Progenitor cell of endocrine pancreas (in vitro differentiated cells): ENCODE data around the gene CCDC33. TPM values are rescaled to one million over a fixed set of nuclear protein-coding genes. Genes with fewer than 3 reads are reported as not detected.

Experiments
- DNase-seq: peaks from one replicate; pipeline ENCODE4 v3.0.0; 2021; ENCODE audit warnings: low spot score; ENCODE audit not compliant: unreplicated experiment
- H3K27ac Mint-ChIP-seq: 2 replicates; pipeline ENCODE4 v1.8.0; 2021; ENCODE audit warnings: mild to moderate bottlenecking, moderate library complexity, mixed read lengths
- H3K27me3 Mint-ChIP-seq: 2 replicates; pipeline ENCODE4 v1.8.0; 2021; ENCODE audit warnings: mixed read lengths
- H3K36me3 Mint-ChIP-seq: 2 replicates; pipeline ENCODE4 v1.8.0; 2022; ENCODE audit warnings: mixed read lengths; ENCODE audit not compliant: insufficient read depth
- H3K4me1 Mint-ChIP-seq: 2 replicates; pipeline ENCODE4 v1.8.0; 2021; ENCODE audit warnings: low read depth, mixed read lengths
- H3K4me3 Mint-ChIP-seq: 2 replicates; pipeline ENCODE4 v1.8.0; 2021; ENCODE audit warnings: low read depth, mild to moderate bottlenecking, moderate library complexity, mixed read lengths
- H3K9me3 Mint-ChIP-seq: 2 replicates; pipeline ENCODE4 v1.8.0; 2021; ENCODE audit warnings: low read depth, mixed read lengths
- total RNA-seq: library from RNA; stranded (reverse); gene quantifications from 2 replicates; pipeline ENCODE4 v1.2.1, GENCODE V29; 2021
- TF ChIP-seq, protein P1 (sequence below): fragments of 200-600 bp; sonication (generic); IDR thresholded peaks from one replicate; pipeline ENCODE4 v1.5.0; 2021; ENCODE audit warnings: antibody characterized with exemption, mild to moderate bottlenecking; ENCODE audit not compliant: unreplicated experiment

Gene CCDC33
- total RNA-seq, 1 donor from 2014 or later, result 0.84 TPM

DNA sequence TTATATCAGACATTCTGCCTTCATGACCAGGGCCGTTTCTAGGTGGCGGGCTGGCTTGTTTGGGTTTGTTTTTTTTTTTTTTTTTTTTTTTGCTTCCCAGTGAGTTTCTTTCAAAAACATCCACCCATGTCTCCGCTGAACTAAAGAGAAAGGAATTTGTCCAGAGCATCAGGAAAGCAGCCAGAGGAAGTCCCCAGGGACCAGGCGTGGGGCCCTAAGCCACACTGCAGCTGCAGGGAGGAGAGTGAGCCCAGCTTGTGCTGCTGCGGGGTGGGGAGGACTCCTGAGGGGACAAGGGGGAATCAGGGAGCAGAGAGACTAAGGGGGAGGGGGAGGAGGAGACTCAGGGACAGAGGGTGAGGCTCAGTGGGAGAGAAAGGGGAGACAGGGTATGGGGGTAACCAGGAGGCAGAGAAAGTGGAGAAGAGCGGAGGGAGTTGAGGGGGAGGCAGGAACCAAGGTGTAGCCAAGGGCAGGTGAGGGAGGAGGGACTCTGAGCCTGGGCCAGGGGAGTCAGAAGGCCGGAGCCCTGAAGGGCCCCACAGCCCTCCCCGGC is 81.8 kb downstream of the CCDC33 start:
- Mint-ChIP-seq H3K4me1 (peaks cover 11% of the 10 kb centered on the region), H3K4me3 (no peak overlapping the region), H3K27ac (peak overlapping the region; percentile 49), H3K27me3 (peaks cover 16% of the 10 kb centered on the region), H3K36me3 (no peaks in the 10 kb centered on the region), H3K9me3 (no peaks in the 10 kb centered on the region)
- no peak for DNase-seq
- TF ChIP-seq, protein P1, sequence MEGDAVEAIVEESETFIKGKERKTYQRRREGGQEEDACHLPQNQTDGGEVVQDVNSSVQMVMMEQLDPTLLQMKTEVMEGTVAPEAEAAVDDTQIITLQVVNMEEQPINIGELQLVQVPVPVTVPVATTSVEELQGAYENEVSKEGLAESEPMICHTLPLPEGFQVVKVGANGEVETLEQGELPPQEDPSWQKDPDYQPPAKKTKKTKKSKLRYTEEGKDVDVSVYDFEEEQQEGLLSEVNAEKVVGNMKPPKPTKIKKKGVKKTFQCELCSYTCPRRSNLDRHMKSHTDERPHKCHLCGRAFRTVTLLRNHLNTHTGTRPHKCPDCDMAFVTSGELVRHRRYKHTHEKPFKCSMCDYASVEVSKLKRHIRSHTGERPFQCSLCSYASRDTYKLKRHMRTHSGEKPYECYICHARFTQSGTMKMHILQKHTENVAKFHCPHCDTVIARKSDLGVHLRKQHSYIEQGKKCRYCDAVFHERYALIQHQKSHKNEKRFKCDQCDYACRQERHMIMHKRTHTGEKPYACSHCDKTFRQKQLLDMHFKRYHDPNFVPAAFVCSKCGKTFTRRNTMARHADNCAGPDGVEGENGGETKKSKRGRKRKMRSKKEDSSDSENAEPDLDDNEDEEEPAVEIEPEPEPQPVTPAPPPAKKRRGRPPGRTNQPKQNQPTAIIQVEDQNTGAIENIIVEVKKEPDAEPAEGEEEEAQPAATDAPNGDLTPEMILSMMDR, result no peak

DNA sequence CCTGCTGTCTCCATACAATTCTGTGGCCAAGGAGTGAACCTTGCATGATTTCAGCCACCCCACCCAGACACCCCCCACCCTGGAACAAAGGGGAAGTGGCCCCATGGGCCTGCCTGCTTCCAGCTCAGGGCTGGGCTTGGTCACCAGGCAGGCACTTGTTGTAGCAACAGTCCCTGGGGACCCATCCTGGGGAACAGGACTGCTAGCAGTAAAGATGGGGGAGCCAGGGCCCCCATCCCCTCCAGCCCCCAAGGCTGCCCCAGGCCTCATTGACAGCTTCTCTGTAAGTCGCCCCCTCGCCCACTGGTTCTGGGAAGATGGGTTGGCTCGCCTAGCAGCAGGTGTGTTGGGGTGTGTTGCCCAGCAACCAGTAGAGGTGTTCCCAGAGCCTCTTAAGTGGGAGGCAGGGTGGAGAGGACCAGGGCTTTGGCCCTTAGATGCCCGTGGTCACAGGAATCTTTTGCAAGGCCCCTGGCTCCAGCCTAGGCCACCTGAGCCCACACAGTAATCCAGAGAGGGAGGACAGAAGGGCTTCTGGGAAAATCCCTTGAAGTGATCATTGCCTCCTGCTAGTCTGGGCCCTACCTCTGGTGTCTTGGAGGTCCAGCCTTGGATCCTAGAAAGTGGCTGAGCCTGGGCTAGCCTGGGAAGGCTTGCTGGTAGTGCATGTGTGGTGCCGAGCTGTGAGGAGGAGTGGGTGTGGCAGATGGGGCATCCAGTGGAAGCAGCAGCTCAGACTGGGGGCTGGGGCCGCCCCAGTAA is 82.4 kb downstream of the CCDC33 start:
- H3K4me3 Mint-ChIP-seq, result no peak overlapping the region
- H3K27ac Mint-ChIP-seq, result no peak overlapping the region
- TF ChIP-seq, protein P1, result no peak
- H3K4me1 Mint-ChIP-seq, result peaks cover 11% of the 10 kb centered on the region
- H3K27me3 Mint-ChIP-seq, result peaks cover 16% of the 10 kb centered on the region
- no peaks in the 10 kb centered on the region for H3K36me3 Mint-ChIP-seq
- no peaks in the 10 kb centered on the region for H3K9me3 Mint-ChIP-seq
- no peak for DNase-seq

DNA sequence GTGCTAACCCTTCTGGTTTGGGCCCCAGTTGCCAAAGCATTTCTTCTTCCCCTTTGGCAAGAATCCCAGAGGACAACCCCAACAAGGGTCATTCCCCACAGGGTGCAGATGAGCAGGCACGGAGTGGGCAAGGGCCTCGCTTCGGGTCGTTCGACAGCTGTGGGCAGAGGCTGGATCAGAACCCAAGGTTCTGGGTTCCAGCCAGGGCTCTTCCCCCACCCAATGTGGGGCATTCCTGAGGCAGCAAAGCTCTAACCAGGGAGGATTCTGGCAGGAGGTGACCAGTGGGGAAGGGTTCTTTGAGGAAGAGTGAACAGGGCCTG is 83.0 kb downstream of the CCDC33 start:
- TF ChIP-seq, protein P1, result no peak
- Mint-ChIP-seq H3K9me3 (no peaks in the 10 kb centered on the region), H3K36me3 (no peaks in the 10 kb centered on the region), H3K27me3 (peaks cover 12% of the 10 kb centered on the region), H3K4me3 (no peak overlapping the region), H3K27ac (no peak overlapping the region), H3K4me1 (peaks cover 8% of the 10 kb centered on the region)
- no peak for DNase-seq

DNA sequence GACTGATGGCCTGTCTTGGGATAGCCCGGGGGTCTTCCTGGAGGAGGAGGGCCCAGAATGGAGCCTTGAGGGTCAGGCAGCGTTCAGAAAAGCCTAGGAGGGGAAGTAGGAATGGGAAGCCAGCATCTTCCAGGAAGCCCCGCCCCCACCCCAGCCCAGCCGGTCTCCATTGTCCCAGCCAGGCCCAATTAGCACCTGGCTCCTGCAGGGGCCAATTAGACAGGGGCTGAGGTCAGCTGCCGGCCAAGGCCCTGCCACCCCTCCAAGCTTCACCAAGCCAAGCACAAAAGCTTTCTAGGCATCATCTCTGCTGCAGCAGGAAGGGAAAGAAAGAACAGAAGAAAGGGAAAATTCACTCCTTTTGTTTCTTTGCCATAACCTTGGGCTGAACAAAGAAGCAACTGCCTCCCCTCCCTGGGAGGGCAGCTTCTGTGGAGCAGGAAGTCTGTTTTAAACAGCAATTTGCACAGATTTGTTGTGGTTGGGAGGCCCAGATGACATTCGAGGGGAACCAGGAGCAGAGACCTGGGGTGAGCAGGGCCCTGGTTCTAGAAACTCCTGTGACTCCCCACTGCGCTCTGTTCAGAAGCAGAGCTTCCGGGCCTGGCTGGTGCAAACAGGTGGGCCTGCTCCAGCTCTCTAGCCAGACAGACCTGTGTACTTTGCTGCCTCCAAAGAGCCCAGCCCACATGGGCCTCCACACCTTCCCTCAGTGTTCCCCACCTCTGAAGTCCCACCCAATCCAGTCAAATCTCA is 83.6 kb downstream of the CCDC33 start:
- Mint-ChIP-seq H3K27me3 (peaks cover 14% of the 10 kb centered on the region), H3K27ac (peak overlapping the region; percentile 67), H3K36me3 (no peaks in the 10 kb centered on the region), H3K4me3 (no peak overlapping the region), H3K4me1 (peaks cover 8% of the 10 kb centered on the region), H3K9me3 (no peaks in the 10 kb centered on the region)
- DNase-seq, result no peak
- TF ChIP-seq, protein P1, result no peak

DNA sequence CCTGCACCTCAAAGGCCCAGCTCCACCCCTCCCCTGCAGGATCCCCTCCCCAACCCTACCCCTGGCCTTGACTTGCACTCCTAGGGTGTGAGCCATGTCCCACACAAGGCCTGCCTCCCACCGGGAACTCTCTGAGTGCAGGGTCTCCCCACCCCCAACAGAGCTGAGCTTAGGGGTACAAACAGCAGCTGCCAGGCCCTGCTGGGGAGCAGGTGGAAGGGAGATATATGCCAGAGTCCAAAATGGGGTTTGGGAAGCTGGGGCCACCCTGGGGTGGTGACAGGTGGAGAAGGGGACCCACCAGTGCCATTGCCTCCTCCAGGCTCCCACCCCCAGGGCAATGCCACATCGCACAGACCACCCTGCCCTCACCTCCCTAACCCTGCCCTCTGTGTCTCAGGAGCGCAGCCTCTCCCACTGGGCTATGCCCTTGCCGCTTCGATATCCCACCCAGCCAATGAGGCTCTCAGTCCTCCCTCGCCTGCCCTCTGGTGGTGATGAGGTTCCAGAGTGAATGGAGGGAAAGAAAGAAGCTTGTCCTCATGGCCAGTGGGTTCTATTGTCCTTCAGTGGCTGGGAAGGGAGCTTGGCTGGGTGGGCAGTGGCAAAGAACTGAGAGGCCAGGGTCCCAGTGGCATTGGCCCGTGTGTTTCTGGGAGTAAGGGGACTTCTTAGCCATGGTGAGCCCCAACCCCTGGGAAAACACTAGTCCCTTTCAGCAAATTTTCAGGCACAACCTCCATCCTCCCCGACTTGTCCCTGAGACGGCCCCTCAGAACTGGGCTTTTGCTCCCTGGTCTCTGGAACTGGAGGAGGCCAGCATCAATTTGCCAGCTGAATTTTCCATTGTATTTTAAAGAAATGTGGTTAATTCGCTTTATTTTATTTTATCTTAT is 84.5 kb downstream of the CCDC33 start:
- Mint-ChIP-seq H3K27ac (no peak overlapping the region), H3K27me3 (peaks cover 18% of the 10 kb centered on the region), H3K9me3 (no peaks in the 10 kb centered on the region), H3K4me1 (peaks cover 5% of the 10 kb centered on the region), H3K36me3 (no peaks in the 10 kb centered on the region), H3K4me3 (no peak overlapping the region)
- TF ChIP-seq, protein P1, result peak; percentile 40
- DNase-seq, result no peak
